ENCODE results near the gene FMNL1.
"Not testable (repeated sequence)": the region's sequence is repeated elsewhere in the genome, so short reads cannot be mapped to it uniquely, and the experiment has no call there.

Gene FMNL1

GRCh38 chr17:45221081-45222013 is at the start of gene FMNL1:
Gene FMNL1 (plus strand): TSS chr17:45221885. CDS start chr17:45222125, 240 bp downstream.
- DNase-seq (ENCODE audit: low read depth, low spot score), result no peak

- DNase-seq (ENCODE audit: low read depth, low spot score), result no peak
Measured at GRCh38 chr17:45172232-45172540, 49.5 kb upstream of the FMNL1 start.

- no peak for DNase-seq (ENCODE audit: low read depth, low spot score)
Measured at GRCh38 chr17:45172541-45173286, 49.0 kb upstream of the FMNL1 start.

GRCh38 chr17:45175759-45176115 is 45.9 kb upstream of the FMNL1 start:
- DNase-seq (ENCODE audit: low read depth, low spot score), result no peak

GRCh38 chr17:45177563-45177962 is 44.1 kb upstream of the FMNL1 start:
- no peak for DNase-seq (ENCODE audit: low read depth, low spot score)

- DNase-seq (ENCODE audit: low read depth, low spot score), result no peak
Measured at GRCh38 chr17:45184144-45184543, 37.5 kb upstream of the FMNL1 start.

GRCh38 chr17:45186801-45187354 is 34.8 kb upstream of the FMNL1 start:
- DNase-seq (ENCODE audit: low read depth, low spot score), result no peak

GRCh38 chr17:45189009-45189408 is 32.7 kb upstream of the FMNL1 start:
- DNase-seq (ENCODE audit: low read depth, low spot score), result no peak

- no peak for DNase-seq (ENCODE audit: low read depth, low spot score)
Measured at GRCh38 chr17:45190503-45191255, 31.0 kb upstream of the FMNL1 start.

- DNase-seq (ENCODE audit: low read depth, low spot score), result no peak
Measured at GRCh38 chr17:45195424-45195823, 26.3 kb upstream of the FMNL1 start.

GRCh38 chr17:45197108-45197507 is 24.6 kb upstream of the FMNL1 start:
- no peak for DNase-seq (ENCODE audit: low read depth, low spot score)

- DNase-seq (ENCODE audit: low read depth, low spot score), result peak; percentile 74
Measured at GRCh38 chr17:45197555-45198334, 23.9 kb upstream of the FMNL1 start.

- DNase-seq (ENCODE audit: low read depth, low spot score), result no peak
Measured at GRCh38 chr17:45200701-45201100, 21.0 kb upstream of the FMNL1 start.

- no peak for DNase-seq (ENCODE audit: low read depth, low spot score)
Measured at GRCh38 chr17:45201457-45201856, 20.2 kb upstream of the FMNL1 start.

GRCh38 chr17:45201880-45202279 is 19.8 kb upstream of the FMNL1 start:
- DNase-seq (ENCODE audit: low read depth, low spot score), result not testable (repeated sequence)

GRCh38 chr17:45218895-45219661 is 2.6 kb upstream of the FMNL1 start:
- no peak for DNase-seq (ENCODE audit: low read depth, low spot score)

GRCh38 chr17:45220079-45220478 is 1.6 kb upstream of the FMNL1 start:
- DNase-seq (ENCODE audit: low read depth, low spot score), result no peak

- DNase-seq (ENCODE audit: low read depth, low spot score), result no peak
Measured at GRCh38 chr17:45222014-45222288, 266 bp downstream of the FMNL1 start.

- DNase-seq (ENCODE audit: low read depth, low spot score), result no peak
Measured at GRCh38 chr17:45222289-45222995, 757 bp downstream of the FMNL1 start.

GRCh38 chr17:45222996-45223538 is 1.4 kb downstream of the FMNL1 start:
- no peak for DNase-seq (ENCODE audit: low read depth, low spot score)

All from iPS DF 19.7 (cell line).